ENCODE measurements around the gene MED7. TPM values are rescaled to one million over a fixed set of nuclear protein-coding genes. Genes with fewer than 3 reads are reported as not detected.

The MED7 gene
- total and polyA plus RNA-seq, 2 of the 8 experiments (the other 6 are each of a cell fraction or from before 2014, with no cell fraction given): 6.9 to 9.5 TPM

- no peak for TF ChIP-seq NANOG (IDR thresholded peaks at IDR 0.05; ENCODE audit: insufficient read depth, low read depth, low read length, poor library complexity, severe bottlenecking)
- TF ChIP-seq CEBPB (IDR thresholded peaks at IDR 0.05; ENCODE audit: low read depth, low read length): no peak
- no peak for TF ChIP-seq PHF8 (conservative IDR thresholded peaks at IDR 0.05; ENCODE audit: low read depth, low read length)
- no peak for TF ChIP-seq CBX5 (IDR thresholded peaks at IDR 0.05; ENCODE audit: low read depth, low read length)
- TF ChIP-seq GABPA (IDR thresholded peaks at IDR 0.05; ENCODE audit: borderline replicate concordance, insufficient read depth, low read length): no peak
- no peak for TF ChIP-seq KDM5A (IDR thresholded peaks at IDR 0.05; ENCODE audit: low read length)
- no peak for TF ChIP-seq GTF2F1 (IDR thresholded peaks at IDR 0.05; ENCODE audit: borderline replicate concordance, low read depth, low read length)
- no peak for TF ChIP-seq KDM4A (IDR thresholded peaks at IDR 0.05; ENCODE audit: low read depth, low read length, severe bottlenecking)
Measured at GRCh38 chr5:157165261-157165660, 22.6 kb upstream of the MED7 start (continued).
